ENCODE results near the gene NRIP1. TPM values are rescaled to one million over a fixed set of nuclear protein-coding genes. Genes with fewer than 3 reads are reported as not detected.

The NRIP1 gene
- total RNA-seq: 10 to 100 TPM; 14.1 to 18.1 TPM

- Mint-ChIP-seq H3K27me3 (ENCODE audit: low read depth) (peaks cover 8% of the 10 kb centered on the region), H3K4me3 (peak within 1 kb of the TSS; percentile 92 to 98), H3K4me1 (ENCODE audit: low read depth) (peaks cover 50% of the 10 kb centered on the region), H3K27ac (peak within 1 kb of the TSS; percentile 96), H3K9me3 (no peaks in the 10 kb centered on the region), H3K36me3 (ENCODE audit: insufficient read depth in 2 of 2) (peaks cover 0 to 3% of the 10 kb centered on the region in 2 donors)
- peak; percentile 85 to 86 for DNase-seq
- ATAC-seq (replicated peaks in 1 of 2): peak; percentile 88
These were observed at the start of gene NRIP1 for GRCh38 chr21:15064576-15065391. Gene NRIP1, minus strand, starts transcription at chr21:15065000. Its CDS starts 96,808 bp downstream, at chr21:14968192.

- Mint-ChIP-seq H3K27ac (no peak overlapping the region), H3K27me3 (ENCODE audit: low read depth) (no peaks in the 10 kb centered on the region), H3K4me3 (no peak overlapping the region), H3K36me3 (ENCODE audit: insufficient read depth in 2 of 2) (no peaks in the 10 kb centered on the region), H3K4me1 (ENCODE audit: low read depth) (no peaks in the 10 kb centered on the region), H3K9me3 (no peaks in the 10 kb centered on the region)
- ATAC-seq (replicated peaks in 1 of 2): no peak
- DNase-seq: no peak
These were observed 48.1 kb upstream of the NRIP1 start for GRCh38 chr21:15112858-15113257.

GRCh38 chr21:15108801-15109200 is 44.0 kb upstream of the NRIP1 start:
- Mint-ChIP-seq H3K27me3 (ENCODE audit: low read depth) (no peaks in the 10 kb centered on the region), H3K4me3 (no peak overlapping the region), H3K27ac (no peak overlapping the region), H3K36me3 (ENCODE audit: insufficient read depth in 2 of 2) (no peaks in the 10 kb centered on the region), H3K9me3 (no peaks in the 10 kb centered on the region), H3K4me1 (ENCODE audit: low read depth) (no peaks in the 10 kb centered on the region)
- DNase-seq: no peak
- ATAC-seq (replicated peaks in 1 of 2): no peak

GRCh38 chr21:15104470-15104869 is 39.7 kb upstream of the NRIP1 start:
- H3K4me1 Mint-ChIP-seq (ENCODE audit: low read depth): no peaks in the 10 kb centered on the region
- H3K36me3 Mint-ChIP-seq (ENCODE audit: insufficient read depth in 2 of 2): no peaks in the 10 kb centered on the region
- H3K27me3 Mint-ChIP-seq (ENCODE audit: low read depth): no peaks in the 10 kb centered on the region
- no peaks in the 10 kb centered on the region for H3K9me3 Mint-ChIP-seq
- H3K4me3 Mint-ChIP-seq: no peak overlapping the region
- ATAC-seq (replicated peaks in 1 of 2) (no peak), DNase-seq (no peak)
- no peak overlapping the region for H3K27ac Mint-ChIP-seq

- Mint-ChIP-seq H3K4me3 (no peak overlapping the region), H3K4me1 (ENCODE audit: low read depth) (no peaks in the 10 kb centered on the region), H3K9me3 (no peaks in the 10 kb centered on the region), H3K27me3 (ENCODE audit: low read depth) (no peaks in the 10 kb centered on the region), H3K36me3 (ENCODE audit: insufficient read depth in 2 of 2) (no peaks in the 10 kb centered on the region), H3K27ac (no peak overlapping the region)
- ATAC-seq (replicated peaks in 1 of 2) (no peak), DNase-seq (no peak)
These were observed 34.1 kb upstream of the NRIP1 start for GRCh38 chr21:15098908-15099307.

- ATAC-seq (replicated peaks in 1 of 2) (no peak), DNase-seq (no peak)
- H3K4me1 Mint-ChIP-seq (ENCODE audit: low read depth): no peaks in the 10 kb centered on the region
- no peaks in the 10 kb centered on the region for H3K36me3 Mint-ChIP-seq (ENCODE audit: insufficient read depth in 2 of 2)
- H3K4me3 Mint-ChIP-seq: no peak overlapping the region
- no peaks in the 10 kb centered on the region for H3K9me3 Mint-ChIP-seq
- H3K27ac Mint-ChIP-seq: no peak overlapping the region
- no peaks in the 10 kb centered on the region for H3K27me3 Mint-ChIP-seq (ENCODE audit: low read depth)
These were observed 33.4 kb upstream of the NRIP1 start for GRCh38 chr21:15098181-15098580.

- no peak overlapping the region for H3K4me3 Mint-ChIP-seq
- no peak for ATAC-seq (replicated peaks in 1 of 2)
- no peaks in the 10 kb centered on the region for H3K36me3 Mint-ChIP-seq (ENCODE audit: insufficient read depth in 2 of 2)
- DNase-seq: no peak
- H3K4me1 Mint-ChIP-seq (ENCODE audit: low read depth): no peaks in the 10 kb centered on the region
- no peaks in the 10 kb centered on the region for H3K9me3 Mint-ChIP-seq
- H3K27me3 Mint-ChIP-seq (ENCODE audit: low read depth): no peaks in the 10 kb centered on the region
- no peak overlapping the region for H3K27ac Mint-ChIP-seq
These were observed 32.8 kb upstream of the NRIP1 start for GRCh38 chr21:15097580-15097979.

GRCh38 chr21:15096146-15096545 is 31.3 kb upstream of the NRIP1 start:
- Mint-ChIP-seq H3K27ac (no peak overlapping the region), H3K9me3 (no peaks in the 10 kb centered on the region), H3K4me3 (no peak overlapping the region), H3K36me3 (ENCODE audit: insufficient read depth in 2 of 2) (no peaks in the 10 kb centered on the region), H3K4me1 (ENCODE audit: low read depth) (no peaks in the 10 kb centered on the region), H3K27me3 (ENCODE audit: low read depth) (no peaks in the 10 kb centered on the region)
- DNase-seq (no peak), ATAC-seq (replicated peaks in 1 of 2) (no peak)

- Mint-ChIP-seq H3K4me1 (ENCODE audit: low read depth) (no peaks in the 10 kb centered on the region), H3K4me3 (no peak overlapping the region), H3K36me3 (ENCODE audit: insufficient read depth in 2 of 2) (no peaks in the 10 kb centered on the region), H3K27me3 (ENCODE audit: low read depth) (no peaks in the 10 kb centered on the region), H3K27ac (no peak overlapping the region), H3K9me3 (no peaks in the 10 kb centered on the region)
- ATAC-seq (replicated peaks in 1 of 2) (no peak), DNase-seq (no peak)
These were observed 30.5 kb upstream of the NRIP1 start for GRCh38 chr21:15095326-15095725.

GRCh38 chr21:15094706-15095105 is 29.9 kb upstream of the NRIP1 start:
- H3K4me3 Mint-ChIP-seq: no peak overlapping the region
- no peak overlapping the region for H3K27ac Mint-ChIP-seq
- no peaks in the 10 kb centered on the region for H3K4me1 Mint-ChIP-seq (ENCODE audit: low read depth)
- H3K9me3 Mint-ChIP-seq: no peaks in the 10 kb centered on the region
- DNase-seq: no peak
- H3K27me3 Mint-ChIP-seq (ENCODE audit: low read depth): no peaks in the 10 kb centered on the region
- H3K36me3 Mint-ChIP-seq (ENCODE audit: insufficient read depth in 2 of 2): no peaks in the 10 kb centered on the region
- ATAC-seq (replicated peaks in 1 of 2): no peak

GRCh38 chr21:15093216-15093615 is 28.4 kb upstream of the NRIP1 start:
- no peak overlapping the region for H3K4me3 Mint-ChIP-seq
- no peaks in the 10 kb centered on the region for H3K9me3 Mint-ChIP-seq
- H3K4me1 Mint-ChIP-seq (ENCODE audit: low read depth): no peaks in the 10 kb centered on the region
- H3K27ac Mint-ChIP-seq: no peak overlapping the region
- H3K36me3 Mint-ChIP-seq (ENCODE audit: insufficient read depth in 2 of 2): no peaks in the 10 kb centered on the region
- H3K27me3 Mint-ChIP-seq (ENCODE audit: low read depth): no peaks in the 10 kb centered on the region
- no peak for DNase-seq
- ATAC-seq (replicated peaks in 1 of 2): peak in 1 of 2 donors; percentile 53

GRCh38 chr21:15092745-15093144 is 27.9 kb upstream of the NRIP1 start:
- Mint-ChIP-seq H3K4me1 (ENCODE audit: low read depth) (no peaks in the 10 kb centered on the region), H3K27me3 (ENCODE audit: low read depth) (no peaks in the 10 kb centered on the region), H3K36me3 (ENCODE audit: insufficient read depth in 2 of 2) (no peaks in the 10 kb centered on the region), H3K27ac (no peak overlapping the region), H3K4me3 (no peak overlapping the region), H3K9me3 (no peaks in the 10 kb centered on the region)
- no peak for DNase-seq
- no peak for ATAC-seq (replicated peaks in 1 of 2)

GRCh38 chr21:15090390-15090789 is 25.6 kb upstream of the NRIP1 start:
- Mint-ChIP-seq H3K27me3 (ENCODE audit: low read depth) (no peaks in the 10 kb centered on the region), H3K4me1 (ENCODE audit: low read depth) (no peaks in the 10 kb centered on the region), H3K4me3 (no peak overlapping the region), H3K9me3 (no peaks in the 10 kb centered on the region), H3K27ac (no peak overlapping the region), H3K36me3 (ENCODE audit: insufficient read depth in 2 of 2) (no peaks in the 10 kb centered on the region)
- no peak for DNase-seq
- ATAC-seq (replicated peaks in 1 of 2): no peak

- Mint-ChIP-seq H3K4me3 (no peak overlapping the region), H3K4me1 (ENCODE audit: low read depth) (no peaks in the 10 kb centered on the region), H3K27me3 (ENCODE audit: low read depth) (no peaks in the 10 kb centered on the region), H3K9me3 (no peaks in the 10 kb centered on the region), H3K27ac (no peak overlapping the region), H3K36me3 (ENCODE audit: insufficient read depth in 2 of 2) (no peaks in the 10 kb centered on the region)
- DNase-seq: no peak
- no peak for ATAC-seq (replicated peaks in 1 of 2)
These were observed 23.7 kb upstream of the NRIP1 start for GRCh38 chr21:15088488-15088887.
